ENCODE measurements around the gene SLC4A4.

The SLC4A4 gene

GRCh38 chr4:71355045-71355444 is 16.2 kb downstream of the SLC4A4 start:
- no peak overlapping the region for H3K23ac ChIP-seq (ENCODE audit: low read length in 2 of 2)
- H2AK5ac ChIP-seq (ENCODE audit: low read length, severe bottlenecking) = no peak overlapping the region
- no peak overlapping the region for H2BK15ac ChIP-seq (ENCODE audit: low read depth, poor library complexity, severe bottlenecking)
- 58% methylated on average over 1 of the region's 1 CpG for WGBS
- H2BK5ac ChIP-seq (ENCODE audit: low read depth, low read length, poor library complexity, severe bottlenecking) = no peak overlapping the region
- no peak for DNase-seq
- no peak overlapping the region for H2BK120ac ChIP-seq (ENCODE audit: low read depth, low read length)
- no peak overlapping the region for H3K9ac ChIP-seq (ENCODE audit: low read length)
- no peak overlapping the region for H3K18ac ChIP-seq (ENCODE audit: low read depth in 1 of 2, low read length in 2 of 2)
- no peaks in the 10 kb centered on the region for H3K4me1 ChIP-seq (ENCODE audit: control insufficient read depth, insufficient read depth, low read depth, low read length)
- H2AFZ ChIP-seq (ENCODE audit: low read depth, low read length) = no peak overlapping the region
- H3K4ac ChIP-seq (ENCODE audit: low read depth in 1 of 2, low read length in 2 of 2) = no peak overlapping the region
- H3K27ac ChIP-seq (ENCODE audit: low read length, poor library complexity, severe bottlenecking) = no peak overlapping the region
- H2BK12ac ChIP-seq (ENCODE audit: low read length in 2 of 2) = no peak overlapping the region
- H4K8ac ChIP-seq (ENCODE audit: low read length) = no peak overlapping the region
- no peak overlapping the region for H3K14ac ChIP-seq (ENCODE audit: low read length in 2 of 2)
- no peaks in the 10 kb centered on the region for H3K9me3 ChIP-seq (ENCODE audit: control insufficient read depth, low read length)
- H3K4me2 ChIP-seq (ENCODE audit: low read length, poor library complexity, severe bottlenecking) = no peak overlapping the region
- peaks cover 0 to 4% of the 10 kb centered on the region in 2 experiments for H3K36me3 ChIP-seq (ENCODE audit: control insufficient read depth in 1 of 2, insufficient read depth in 2 of 2, low read depth in 1 of 2, low read length in 2 of 2)
- no peak overlapping the region for H3K4me3 ChIP-seq (ENCODE audit: insufficient read depth in 1 of 2, low read depth in 1 of 2, low read length in 2 of 2)
- H3K27me3 ChIP-seq (ENCODE audit: control insufficient read depth in 1 of 2, insufficient read depth in 1 of 2, low read length in 2 of 2) = no peaks in the 10 kb centered on the region
- H3K79me1 ChIP-seq (replicated peaks; ENCODE audit: low read length, poor library complexity, severe bottlenecking) = no peaks in the 10 kb centered on the region
- no peak overlapping the region for H4K91ac ChIP-seq (ENCODE audit: low read length)

- H2BK5ac ChIP-seq (ENCODE audit: low read depth, low read length, poor library complexity, severe bottlenecking) = no peak overlapping the region
- no peak overlapping the region for H2AFZ ChIP-seq (ENCODE audit: low read depth, low read length)
- no peaks in the 10 kb centered on the region for H3K27me3 ChIP-seq (ENCODE audit: control insufficient read depth in 1 of 2, insufficient read depth in 1 of 2, low read length in 2 of 2)
- no peak overlapping the region for H3K9ac ChIP-seq (ENCODE audit: low read length)
- H2BK12ac ChIP-seq (ENCODE audit: low read length in 2 of 2) = no peak overlapping the region
- H3K79me1 ChIP-seq (replicated peaks; ENCODE audit: low read length, poor library complexity, severe bottlenecking) = no peaks in the 10 kb centered on the region
- peaks cover 0 to under 1% of the 10 kb centered on the region in 2 experiments for H3K36me3 ChIP-seq (ENCODE audit: control insufficient read depth in 1 of 2, insufficient read depth in 2 of 2, low read depth in 1 of 2, low read length in 2 of 2)
- no peak overlapping the region for H3K14ac ChIP-seq (ENCODE audit: low read length in 2 of 2)
- no peaks in the 10 kb centered on the region for H3K9me3 ChIP-seq (ENCODE audit: control insufficient read depth, low read length)
- H3K27ac ChIP-seq (ENCODE audit: low read length, poor library complexity, severe bottlenecking) = no peak overlapping the region
- no peak overlapping the region for H2BK15ac ChIP-seq (ENCODE audit: low read depth, poor library complexity, severe bottlenecking)
- H3K4me1 ChIP-seq (ENCODE audit: control insufficient read depth, insufficient read depth, low read depth, low read length) = no peaks in the 10 kb centered on the region
- H2BK120ac ChIP-seq (ENCODE audit: low read depth, low read length) = no peak overlapping the region
- H3K4me3 ChIP-seq (ENCODE audit: insufficient read depth in 1 of 2, low read depth in 1 of 2, low read length in 2 of 2) = no peak overlapping the region
- no peak overlapping the region for H2AK5ac ChIP-seq (ENCODE audit: low read length, severe bottlenecking)
- no peak for DNase-seq
- H3K4me2 ChIP-seq (ENCODE audit: low read length, poor library complexity, severe bottlenecking) = no peak overlapping the region
- H3K18ac ChIP-seq (ENCODE audit: low read depth in 1 of 2, low read length in 2 of 2) = no peak overlapping the region
- H4K91ac ChIP-seq (ENCODE audit: low read length) = no peak overlapping the region
- no peak overlapping the region for H3K23ac ChIP-seq (ENCODE audit: low read length in 2 of 2)
- no peak overlapping the region for H3K4ac ChIP-seq (ENCODE audit: low read depth in 1 of 2, low read length in 2 of 2)
- no peak overlapping the region for H4K8ac ChIP-seq (ENCODE audit: low read length)
Observed at GRCh38 chr4:71355971-71356370, 17.2 kb downstream of the SLC4A4 start.

- no peak overlapping the region for H3K18ac ChIP-seq (ENCODE audit: low read depth in 1 of 2, low read length in 2 of 2)
- DNase-seq = no peak
- H2BK120ac ChIP-seq (ENCODE audit: low read depth, low read length) = no peak overlapping the region
- no peaks in the 10 kb centered on the region for H3K4me1 ChIP-seq (ENCODE audit: control insufficient read depth, insufficient read depth, low read depth, low read length)
- no peak overlapping the region for H3K4me3 ChIP-seq (ENCODE audit: insufficient read depth in 1 of 2, low read depth in 1 of 2, low read length in 2 of 2)
- no peak overlapping the region for H2BK15ac ChIP-seq (ENCODE audit: low read depth, poor library complexity, severe bottlenecking)
- H3K4ac ChIP-seq (ENCODE audit: low read depth in 1 of 2, low read length in 2 of 2) = no peak overlapping the region
- 94% methylated on average over 6 of the region's 6 CpGs for WGBS
- no peak overlapping the region for H2AFZ ChIP-seq (ENCODE audit: low read depth, low read length)
- no peak overlapping the region for H2BK12ac ChIP-seq (ENCODE audit: low read length in 2 of 2)
- no peak overlapping the region for H3K23ac ChIP-seq (ENCODE audit: low read length in 2 of 2)
- no peak overlapping the region for H2AK5ac ChIP-seq (ENCODE audit: low read length, severe bottlenecking)
- H3K79me1 ChIP-seq (replicated peaks; ENCODE audit: low read length, poor library complexity, severe bottlenecking) = no peaks in the 10 kb centered on the region
- H3K4me2 ChIP-seq (ENCODE audit: low read length, poor library complexity, severe bottlenecking) = no peak overlapping the region
- no peak overlapping the region for H4K8ac ChIP-seq (ENCODE audit: low read length)
- no peak overlapping the region for H2BK5ac ChIP-seq (ENCODE audit: low read depth, low read length, poor library complexity, severe bottlenecking)
- no peak overlapping the region for H3K14ac ChIP-seq (ENCODE audit: low read length in 2 of 2)
- no peak overlapping the region for H4K91ac ChIP-seq (ENCODE audit: low read length)
- H3K9ac ChIP-seq (ENCODE audit: low read length) = no peak overlapping the region
- no peaks in the 10 kb centered on the region for H3K27me3 ChIP-seq (ENCODE audit: control insufficient read depth in 1 of 2, insufficient read depth in 1 of 2, low read length in 2 of 2)
- no peak overlapping the region for H3K27ac ChIP-seq (ENCODE audit: low read length, poor library complexity, severe bottlenecking)
- H3K36me3 ChIP-seq (ENCODE audit: control insufficient read depth in 1 of 2, insufficient read depth in 2 of 2, low read depth in 1 of 2, low read length in 2 of 2) = no peaks in the 10 kb centered on the region
- H3K9me3 ChIP-seq (ENCODE audit: control insufficient read depth, low read length) = no peaks in the 10 kb centered on the region
Observed at GRCh38 chr4:71356924-71357663, 18.3 kb downstream of the SLC4A4 start.

- Histone ChIP-seq H3K23ac (ENCODE audit: low read length in 2 of 2) (no peak overlapping the region), H3K4ac (ENCODE audit: low read depth in 1 of 2, low read length in 2 of 2) (no peak overlapping the region), H3K36me3 (ENCODE audit: control insufficient read depth in 1 of 2, insufficient read depth in 2 of 2, low read depth in 1 of 2, low read length in 2 of 2) (no peaks in the 10 kb centered on the region), H3K18ac (ENCODE audit: low read depth in 1 of 2, low read length in 2 of 2) (no peak overlapping the region), H3K14ac (ENCODE audit: low read length in 2 of 2) (no peak overlapping the region), H3K27me3 (ENCODE audit: control insufficient read depth in 1 of 2, insufficient read depth in 1 of 2, low read length in 2 of 2) (no peaks in the 10 kb centered on the region), H2AFZ (ENCODE audit: low read depth, low read length) (no peak overlapping the region), H3K27ac (ENCODE audit: low read length, poor library complexity, severe bottlenecking) (no peak overlapping the region), H2BK12ac (ENCODE audit: low read length in 2 of 2) (no peak overlapping the region), H3K79me1 (replicated peaks; ENCODE audit: low read length, poor library complexity, severe bottlenecking) (no peaks in the 10 kb centered on the region), H3K9ac (ENCODE audit: low read length) (no peak overlapping the region), H4K8ac (ENCODE audit: low read length) (no peak overlapping the region), H3K4me2 (ENCODE audit: low read length, poor library complexity, severe bottlenecking) (no peak overlapping the region), H3K4me3 (ENCODE audit: insufficient read depth in 1 of 2, low read depth in 1 of 2, low read length in 2 of 2) (no peak overlapping the region), H4K91ac (ENCODE audit: low read length) (no peak overlapping the region), H2BK5ac (ENCODE audit: low read depth, low read length, poor library complexity, severe bottlenecking) (no peak overlapping the region), H2BK15ac (ENCODE audit: low read depth, poor library complexity, severe bottlenecking) (no peak overlapping the region), H2BK120ac (ENCODE audit: low read depth, low read length) (no peak overlapping the region), H3K9me3 (ENCODE audit: control insufficient read depth, low read length) (no peaks in the 10 kb centered on the region), H3K4me1 (ENCODE audit: control insufficient read depth, insufficient read depth, low read depth, low read length) (no peaks in the 10 kb centered on the region), H2AK5ac (ENCODE audit: low read length, severe bottlenecking) (no peak overlapping the region)
- WGBS = 95% methylated on average over 12 of the region's 12 CpGs
- no peak for DNase-seq
Observed at GRCh38 chr4:71360844-71361243, 22.0 kb downstream of the SLC4A4 start.

All from mesenchymal stem cell (in vitro differentiated cells and primary cell).